ENCODE data around the gene COG7.

DNA sequence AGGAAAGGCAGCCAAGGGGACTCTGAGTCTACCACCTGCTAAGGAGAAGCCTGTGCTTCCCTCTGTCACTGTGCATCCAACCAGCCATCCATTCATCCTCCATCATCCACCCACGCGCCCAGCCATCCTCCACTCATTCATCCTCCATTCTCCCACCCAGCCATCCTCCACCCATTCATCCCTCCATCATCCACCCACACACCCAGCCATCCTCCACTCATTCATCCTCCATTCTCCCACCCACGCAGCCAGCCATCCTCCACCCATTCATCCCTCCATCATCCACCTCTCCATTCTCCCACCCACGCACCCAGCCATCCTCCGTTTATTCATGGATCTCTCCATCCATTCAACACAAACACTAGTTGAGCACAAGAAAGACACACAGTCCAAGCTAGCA lies 74.1 kb downstream of the COG7 start:
- TF ChIP-seq, protein P1, sequence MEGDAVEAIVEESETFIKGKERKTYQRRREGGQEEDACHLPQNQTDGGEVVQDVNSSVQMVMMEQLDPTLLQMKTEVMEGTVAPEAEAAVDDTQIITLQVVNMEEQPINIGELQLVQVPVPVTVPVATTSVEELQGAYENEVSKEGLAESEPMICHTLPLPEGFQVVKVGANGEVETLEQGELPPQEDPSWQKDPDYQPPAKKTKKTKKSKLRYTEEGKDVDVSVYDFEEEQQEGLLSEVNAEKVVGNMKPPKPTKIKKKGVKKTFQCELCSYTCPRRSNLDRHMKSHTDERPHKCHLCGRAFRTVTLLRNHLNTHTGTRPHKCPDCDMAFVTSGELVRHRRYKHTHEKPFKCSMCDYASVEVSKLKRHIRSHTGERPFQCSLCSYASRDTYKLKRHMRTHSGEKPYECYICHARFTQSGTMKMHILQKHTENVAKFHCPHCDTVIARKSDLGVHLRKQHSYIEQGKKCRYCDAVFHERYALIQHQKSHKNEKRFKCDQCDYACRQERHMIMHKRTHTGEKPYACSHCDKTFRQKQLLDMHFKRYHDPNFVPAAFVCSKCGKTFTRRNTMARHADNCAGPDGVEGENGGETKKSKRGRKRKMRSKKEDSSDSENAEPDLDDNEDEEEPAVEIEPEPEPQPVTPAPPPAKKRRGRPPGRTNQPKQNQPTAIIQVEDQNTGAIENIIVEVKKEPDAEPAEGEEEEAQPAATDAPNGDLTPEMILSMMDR (IDR thresholded peaks at IDR 0.05): no peak
- TF ChIP-seq POLR2AphosphoS5 (IDR thresholded peaks at IDR 0.05; ENCODE audit: insufficient read depth in 1 of 2, low read depth in 1 of 2): no peak

Data from vagina (tissue), 2 donors.